Muscle of leg (tissue), 11 donors: ENCODE data around the gene REM2. TPM values are rescaled to one million over a fixed set of nuclear protein-coding genes. Genes with fewer than 3 reads are reported as not detected.
A peak's percentile ranks its signal among the peaks of the same experiment; 100 is the strongest.
"Not testable (repeated sequence)": the region's sequence is repeated elsewhere in the genome, so short reads cannot be mapped to it uniquely, and the experiment has no call there.

Experiments used
- DNase-seq: peaks from one replicate; pipeline ENCODE4 v3.0.0; 2013
- H3K27ac ChIP-seq: one replicate; pipeline ENCODE4 v1.5.1; 2013; ENCODE audit warnings: mild to moderate bottlenecking, low read length, control low read depth
- H3K27me3 ChIP-seq: one replicate; pipeline ENCODE4 v1.6.1; 2013; ENCODE audit warnings: low read length; ENCODE audit not compliant: control insufficient read depth, insufficient read depth
- H3K36me3 ChIP-seq: one replicate; pipeline ENCODE4 v1.6.1; 2013; ENCODE audit warnings: low read length; ENCODE audit not compliant: control insufficient read depth, insufficient read depth
- H3K4me1 ChIP-seq: one replicate; pipeline ENCODE4 v1.6.1; 2013; ENCODE audit warnings: low read length; ENCODE audit not compliant: control insufficient read depth, insufficient read depth
- H3K4me3 ChIP-seq: one replicate; pipeline ENCODE4 v1.5.1; 2013; ENCODE audit warnings: low read length, control low read depth
- H3K9me3 ChIP-seq: replicated peaks from 2 replicates; pipeline ENCODE4 v1.6.1; 2013; ENCODE audit warnings: low read depth, low read length; ENCODE audit not compliant: control insufficient read depth
- WGBS: methylation state at CpG from one replicate; pipeline ENCODE4 v1.1.5; 2013; ENCODE audit warnings: missing lambda C conversion rate; ENCODE audit not compliant: insufficient coverage; 5-methylcytosine and 5-hydroxymethylcytosine counted together
- polyA plus RNA-seq, 8 donors: library from polyadenylated mRNA; unstranded; fragments of 120-200 nt; gene quantifications; one replicate each; pipeline versions ENCODE4 v1.2.1 to v1.2.3, GENCODE V29; 2013; ENCODE audit warnings: inconsistent platforms in 1 of 8, low replicate concordance in 1 of 8; ENCODE audit not compliant: insufficient read length in 8 of 8, insufficient read depth in 1 of 8
- total RNA-seq: library from RNA; stranded (reverse); fragments of 120-200 nt; gene quantifications from one replicate; pipeline ENCODE4 v1.2.4, GENCODE V29; 2013

Gene REM2
- total and polyA plus RNA-seq, 9 donors = 0.13 to 0.32 (median 0.18) TPM; not detected in 1

- H3K9me3 ChIP-seq = no peaks in the 10 kb centered on the region
- no peak overlapping the region for H3K27ac ChIP-seq
- no peak for DNase-seq
- H3K4me3 ChIP-seq = no peak overlapping the region
- WGBS = 89% methylated on average over 1 of the region's 8 CpGs
- peaks cover 48% of the 10 kb centered on the region for H3K36me3 ChIP-seq
- H3K27me3 ChIP-seq = no peaks in the 10 kb centered on the region
- H3K4me1 ChIP-seq = no peaks in the 10 kb centered on the region
These were observed 15.5 kb downstream of the REM2 start for GRCh38 chr14:22898302-22899090.

GRCh38 chr14:22900081-22900799 is 17.2 kb downstream of the REM2 start:
- peaks cover 65% of the 10 kb centered on the region for H3K36me3 ChIP-seq
- no peak overlapping the region for H3K27ac ChIP-seq
- no peak overlapping the region for H3K4me3 ChIP-seq
- no peaks in the 10 kb centered on the region for H3K4me1 ChIP-seq
- no peaks in the 10 kb centered on the region for H3K27me3 ChIP-seq
- H3K9me3 ChIP-seq = no peaks in the 10 kb centered on the region
- peak; percentile 81 for DNase-seq
- no CpG with 5 or more reads among the region's 3 CpGs for WGBS

GRCh38 chr14:22901799-22902198 is 18.8 kb downstream of the REM2 start:
- 92% methylated on average over 2 of the region's 7 CpGs for WGBS

GRCh38 chr14:22903742-22904087 is 20.7 kb downstream of the REM2 start:
- Histone ChIP-seq H3K27me3 (no peaks in the 10 kb centered on the region), H3K27ac (no peak overlapping the region), H3K36me3 (peaks cover 86% of the 10 kb centered on the region), H3K4me1 (no peaks in the 10 kb centered on the region), H3K4me3 (no peak overlapping the region), H3K9me3 (no peaks in the 10 kb centered on the region)
- no peak for DNase-seq
- 100% methylated on average over 1 of the region's 2 CpGs for WGBS

More at GRCh38 chr14:22901799-22902198, 18.8 kb downstream of the REM2 start:
- H3K27me3 ChIP-seq = no peaks in the 10 kb centered on the region
- no peak overlapping the region for H3K4me3 ChIP-seq
- H3K27ac ChIP-seq = no peak overlapping the region
- DNase-seq = no peak
- no peaks in the 10 kb centered on the region for H3K4me1 ChIP-seq
- H3K36me3 ChIP-seq = peaks cover 80% of the 10 kb centered on the region
- H3K9me3 ChIP-seq = no peaks in the 10 kb centered on the region

- Histone ChIP-seq H3K36me3 (peaks cover 84% of the 10 kb centered on the region), H3K4me3 (no peak overlapping the region), H3K27ac (no peak overlapping the region), H3K9me3 (no peaks in the 10 kb centered on the region), H3K27me3 (no peaks in the 10 kb centered on the region), H3K4me1 (no peaks in the 10 kb centered on the region)
- DNase-seq = no peak
- 88% methylated on average over 4 of the region's 4 CpGs for WGBS
These were observed 22.6 kb downstream of the REM2 start for GRCh38 chr14:22905627-22906026.

- H3K4me3 ChIP-seq = no peak overlapping the region
- no peaks in the 10 kb centered on the region for H3K9me3 ChIP-seq
- WGBS = 97% methylated on average over 19 of the region's 20 CpGs
- no peak for DNase-seq
- H3K4me1 ChIP-seq = no peaks in the 10 kb centered on the region
- no peaks in the 10 kb centered on the region for H3K27me3 ChIP-seq
- H3K27ac ChIP-seq = no peak overlapping the region
- H3K36me3 ChIP-seq = peaks cover 81% of the 10 kb centered on the region
These were observed 23.1 kb downstream of the REM2 start for GRCh38 chr14:22906073-22906472.

GRCh38 chr14:22907429-22907828 is 24.4 kb downstream of the REM2 start:
- WGBS = no CpG with 5 or more reads among the region's 3 CpGs
- no peak for DNase-seq
- no peaks in the 10 kb centered on the region for H3K4me1 ChIP-seq
- no peak overlapping the region for H3K4me3 ChIP-seq
- H3K9me3 ChIP-seq = no peaks in the 10 kb centered on the region
- no peaks in the 10 kb centered on the region for H3K27me3 ChIP-seq
- H3K36me3 ChIP-seq = peaks cover 67% of the 10 kb centered on the region
- H3K27ac ChIP-seq = no peak overlapping the region

- 89% methylated on average over 7 of the region's 8 CpGs for WGBS
- H3K4me3 ChIP-seq = no peak overlapping the region
- DNase-seq = no peak
- H3K9me3 ChIP-seq = no peaks in the 10 kb centered on the region
- no peak overlapping the region for H3K27ac ChIP-seq
- H3K4me1 ChIP-seq = no peaks in the 10 kb centered on the region
- H3K27me3 ChIP-seq = no peaks in the 10 kb centered on the region
- peaks cover 58% of the 10 kb centered on the region for H3K36me3 ChIP-seq
These were observed 25.6 kb downstream of the REM2 start for GRCh38 chr14:22908601-22909000.

GRCh38 chr14:22910916-22911315 is 27.9 kb downstream of the REM2 start:
- no peak for DNase-seq
- H3K27me3 ChIP-seq = no peaks in the 10 kb centered on the region
- no peak overlapping the region for H3K27ac ChIP-seq
- H3K4me1 ChIP-seq = no peaks in the 10 kb centered on the region
- no peak overlapping the region for H3K4me3 ChIP-seq
- no peaks in the 10 kb centered on the region for H3K9me3 ChIP-seq
- WGBS = no CpG with 5 or more reads among the region's 5 CpGs
- H3K36me3 ChIP-seq = peaks cover 38% of the 10 kb centered on the region

GRCh38 chr14:22914836-22915235 is 31.8 kb downstream of the REM2 start:
- not testable (repeated sequence) for DNase-seq, H3K27ac ChIP-seq, H3K27me3 ChIP-seq, H3K9me3 ChIP-seq, H3K4me3 ChIP-seq
- Histone ChIP-seq H3K36me3 (peaks cover 17% of the 10 kb centered on the region), H3K4me1 (peaks cover 12% of the 10 kb centered on the region)
- no CpG with 5 or more reads among the region's 4 CpGs for WGBS
